Measurements from ENCODE around the gene IRF7. TPM values are rescaled to one million over a fixed set of nuclear protein-coding genes. Genes with fewer than 3 reads are reported as not detected.

The IRF7 gene
- total RNA-seq, 1 donor from 2014 or later: 12.6 TPM

GRCh38 chr11:660281-660680 is 44.5 kb upstream of the IRF7 start:
- no peaks in the 10 kb centered on the region for H3K9me3 Mint-ChIP-seq (ENCODE audit: low read depth)
- no peaks in the 10 kb centered on the region for H3K27me3 Mint-ChIP-seq
- no peak overlapping the region for H3K4me3 Mint-ChIP-seq (ENCODE audit: low read depth)
- no peak for TF ChIP-seq CTCF (IDR thresholded peaks at IDR 0.05; ENCODE audit: unreplicated experiment)
- no peak overlapping the region for H3K27ac Mint-ChIP-seq
- peaks cover 2% of the 10 kb centered on the region for H3K4me1 Mint-ChIP-seq (ENCODE audit: low read depth)
- no peak for DNase-seq (ENCODE audit: low spot score, unreplicated experiment)
- H3K36me3 Mint-ChIP-seq (ENCODE audit: insufficient read depth): peaks cover 2% of the 10 kb centered on the region

- no peak overlapping the region for H3K27ac Mint-ChIP-seq
- H3K4me3 Mint-ChIP-seq (ENCODE audit: low read depth): no peak overlapping the region
- TF ChIP-seq CTCF (IDR thresholded peaks at IDR 0.05; ENCODE audit: unreplicated experiment): no peak
- no peaks in the 10 kb centered on the region for H3K9me3 Mint-ChIP-seq (ENCODE audit: low read depth)
- DNase-seq (ENCODE audit: low spot score, unreplicated experiment): no peak
- H3K36me3 Mint-ChIP-seq (ENCODE audit: insufficient read depth): peaks cover 3% of the 10 kb centered on the region
- H3K4me1 Mint-ChIP-seq (ENCODE audit: low read depth): peaks cover 6% of the 10 kb centered on the region
- H3K27me3 Mint-ChIP-seq: no peaks in the 10 kb centered on the region
Measured at GRCh38 chr11:659532-660085, 43.9 kb upstream of the IRF7 start.

GRCh38 chr11:657691-658126 is 42.0 kb upstream of the IRF7 start:
- Mint-ChIP-seq H3K27ac (no peak overlapping the region), H3K36me3 (ENCODE audit: insufficient read depth) (peaks cover 5% of the 10 kb centered on the region), H3K9me3 (ENCODE audit: low read depth) (no peaks in the 10 kb centered on the region), H3K27me3 (no peaks in the 10 kb centered on the region), H3K4me3 (ENCODE audit: low read depth) (no peak overlapping the region), H3K4me1 (ENCODE audit: low read depth) (peaks cover 6% of the 10 kb centered on the region)
- DNase-seq (ENCODE audit: low spot score, unreplicated experiment): no peak
- no peak for TF ChIP-seq CTCF (IDR thresholded peaks at IDR 0.05; ENCODE audit: unreplicated experiment)

- no peaks in the 10 kb centered on the region for H3K9me3 Mint-ChIP-seq (ENCODE audit: low read depth)
- no peak for TF ChIP-seq CTCF (IDR thresholded peaks at IDR 0.05; ENCODE audit: unreplicated experiment)
- peaks cover 6% of the 10 kb centered on the region for H3K4me1 Mint-ChIP-seq (ENCODE audit: low read depth)
Measured at GRCh38 chr11:656866-657265, 41.1 kb upstream of the IRF7 start.

GRCh38 chr11:656426-656825 is 40.7 kb upstream of the IRF7 start:
- Mint-ChIP-seq H3K4me1 (ENCODE audit: low read depth) (peaks cover 6% of the 10 kb centered on the region), H3K4me3 (ENCODE audit: low read depth) (no peak overlapping the region), H3K27ac (no peak overlapping the region), H3K9me3 (ENCODE audit: low read depth) (no peaks in the 10 kb centered on the region), H3K36me3 (ENCODE audit: insufficient read depth) (peaks cover 8% of the 10 kb centered on the region), H3K27me3 (no peaks in the 10 kb centered on the region)
- TF ChIP-seq CTCF (IDR thresholded peaks at IDR 0.05; ENCODE audit: unreplicated experiment): no peak
- DNase-seq (ENCODE audit: low spot score, unreplicated experiment): no peak

More at GRCh38 chr11:656866-657265, 41.1 kb upstream of the IRF7 start:
- peaks cover 7% of the 10 kb centered on the region for H3K36me3 Mint-ChIP-seq (ENCODE audit: insufficient read depth)
- no peaks in the 10 kb centered on the region for H3K27me3 Mint-ChIP-seq
- no peak for DNase-seq (ENCODE audit: low spot score, unreplicated experiment)
- no peak overlapping the region for H3K27ac Mint-ChIP-seq
- no peak overlapping the region for H3K4me3 Mint-ChIP-seq (ENCODE audit: low read depth)

Data from progenitor cell of endocrine pancreas (in vitro differentiated cells).